ENCODE data around the gene ATXN10. TPM values are rescaled to one million over a fixed set of nuclear protein-coding genes. Genes with fewer than 3 reads are reported as not detected.

Gene ATXN10
- total and polyA plus RNA-seq, 11 donors, result 55.0 to 192 (median 149) TPM

DNA sequence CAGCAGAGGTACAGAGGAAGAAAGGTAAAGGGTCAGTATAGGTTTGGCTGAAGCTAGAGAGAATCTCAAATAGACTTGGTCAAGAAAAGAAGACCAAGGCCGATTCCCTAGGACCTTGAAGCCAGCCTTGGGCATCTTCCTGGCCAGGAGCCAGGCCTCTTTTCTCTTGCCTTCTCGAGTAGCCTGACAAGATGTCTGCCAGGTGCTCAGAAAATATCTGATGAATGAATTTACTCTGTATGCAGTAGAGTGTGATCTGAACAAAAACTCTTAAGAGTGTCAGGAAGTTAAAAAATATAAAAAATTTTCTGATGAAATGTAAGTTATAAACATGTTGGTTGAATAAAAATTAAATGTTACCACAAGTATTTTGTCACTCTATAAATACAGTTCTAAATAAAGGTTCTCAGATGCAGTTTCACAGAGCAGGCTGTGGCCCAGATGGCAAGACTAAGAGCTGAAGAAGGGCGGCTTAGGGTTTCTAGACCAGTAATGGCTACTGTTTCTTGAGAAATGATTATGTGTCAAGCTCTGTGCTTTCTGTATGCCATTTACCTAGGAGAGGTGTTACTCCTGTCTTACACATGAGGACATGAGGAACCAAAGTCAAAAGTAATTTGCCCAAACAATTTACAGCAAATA, 98.1 kb downstream of the ATXN10 start:
- Histone ChIP-seq H3K36me3 (peaks cover 0 to 10% (median 3%) of the 10 kb centered on the region in 9 donors), H3K27me3 (no peaks in the 10 kb centered on the region), H3K27ac (no peak overlapping the region), H3K9me3 (peaks cover 0 to 7% (median 0%) of the 10 kb centered on the region in 12 donors), H3K4me1 (peaks cover 0 to 5% (median 0%) of the 10 kb centered on the region in 12 donors), H3K4me3 (no peak overlapping the region)
- no peak for DNase-seq
- no peak for TF ChIP-seq POLR2A (IDR thresholded peaks at IDR 0.05)
- TF ChIP-seq, protein P1, sequence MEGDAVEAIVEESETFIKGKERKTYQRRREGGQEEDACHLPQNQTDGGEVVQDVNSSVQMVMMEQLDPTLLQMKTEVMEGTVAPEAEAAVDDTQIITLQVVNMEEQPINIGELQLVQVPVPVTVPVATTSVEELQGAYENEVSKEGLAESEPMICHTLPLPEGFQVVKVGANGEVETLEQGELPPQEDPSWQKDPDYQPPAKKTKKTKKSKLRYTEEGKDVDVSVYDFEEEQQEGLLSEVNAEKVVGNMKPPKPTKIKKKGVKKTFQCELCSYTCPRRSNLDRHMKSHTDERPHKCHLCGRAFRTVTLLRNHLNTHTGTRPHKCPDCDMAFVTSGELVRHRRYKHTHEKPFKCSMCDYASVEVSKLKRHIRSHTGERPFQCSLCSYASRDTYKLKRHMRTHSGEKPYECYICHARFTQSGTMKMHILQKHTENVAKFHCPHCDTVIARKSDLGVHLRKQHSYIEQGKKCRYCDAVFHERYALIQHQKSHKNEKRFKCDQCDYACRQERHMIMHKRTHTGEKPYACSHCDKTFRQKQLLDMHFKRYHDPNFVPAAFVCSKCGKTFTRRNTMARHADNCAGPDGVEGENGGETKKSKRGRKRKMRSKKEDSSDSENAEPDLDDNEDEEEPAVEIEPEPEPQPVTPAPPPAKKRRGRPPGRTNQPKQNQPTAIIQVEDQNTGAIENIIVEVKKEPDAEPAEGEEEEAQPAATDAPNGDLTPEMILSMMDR (IDR thresholded peaks at IDR 0.05), result no peak
- intact Hi-C loops (cut with DNase I), result no loop called here
- no peak for ATAC-seq
- 80 to 86% (median 84%) methylated on average over 3 of the region's 3 CpGs for WGBS, 4 donors

DNA sequence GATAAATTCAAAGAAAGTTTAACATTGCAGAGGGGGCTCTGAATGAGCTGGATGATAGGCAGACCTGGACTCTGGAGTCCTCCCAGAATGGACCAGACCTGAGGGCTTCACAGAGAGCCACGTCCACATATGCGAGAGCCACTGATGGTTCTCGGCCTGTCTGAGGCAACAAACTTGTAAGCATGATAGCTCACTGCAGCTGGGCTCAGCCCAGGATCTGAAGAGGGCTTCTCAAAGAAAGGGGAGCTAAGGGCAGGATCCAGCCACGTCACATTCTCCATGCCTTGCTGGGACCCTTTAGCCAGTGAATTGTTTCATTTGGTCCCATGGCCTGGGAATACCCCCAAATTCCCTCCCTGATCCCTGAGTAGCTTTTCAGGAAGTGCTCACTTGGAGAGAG, 98.9 kb downstream of the ATXN10 start:
- Histone ChIP-seq H3K27ac (no peak overlapping the region), H3K9me3 (peaks cover 0 to 7% (median 0%) of the 10 kb centered on the region in 12 donors), H3K27me3 (no peaks in the 10 kb centered on the region), H3K4me1 (peaks cover 0 to 5% (median 0%) of the 10 kb centered on the region in 12 donors), H3K4me3 (no peak overlapping the region), H3K36me3 (peaks cover 0 to 3% (median 0%) of the 10 kb centered on the region in 9 donors)
- no peak for DNase-seq
- no peak for ATAC-seq
- intact Hi-C loops (cut with DNase I), result no loop called here
- TF ChIP-seq POLR2A (IDR thresholded peaks at IDR 0.05), result no peak
- TF ChIP-seq, protein P1 (IDR thresholded peaks at IDR 0.05), result no peak
- 72 to 100% (median 81%) methylated on average over 3 to 4 of the region's 4 CpGs for WGBS, 4 donors

DNA sequence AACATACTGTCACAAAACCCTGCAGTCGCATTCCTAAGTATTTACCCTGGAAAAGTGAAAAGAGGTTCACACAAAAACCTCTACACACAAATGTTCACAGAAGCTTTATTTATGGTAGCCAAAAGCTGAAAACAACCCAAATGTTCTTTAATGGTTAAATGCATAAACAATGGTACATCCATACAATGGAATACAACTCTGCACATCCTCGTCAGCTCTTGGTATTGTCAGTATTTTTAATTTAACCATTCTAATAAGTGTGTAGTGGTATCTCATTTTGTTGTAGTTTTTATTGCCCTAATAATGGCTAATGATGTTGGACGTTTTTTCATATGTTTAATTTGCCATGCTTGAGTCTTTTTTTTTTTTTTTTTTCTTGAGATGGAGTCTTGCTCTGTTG, 99.4 kb downstream of the ATXN10 start:
- Histone ChIP-seq H3K27ac (no peak overlapping the region), H3K27me3 (no peaks in the 10 kb centered on the region), H3K36me3 (peaks cover 0 to 3% (median 0%) of the 10 kb centered on the region in 9 donors), H3K4me3 (no peak overlapping the region), H3K9me3 (peaks cover 0 to 7% (median 0%) of the 10 kb centered on the region in 12 donors), H3K4me1 (peaks cover 0 to 5% (median 0%) of the 10 kb centered on the region in 12 donors)
- TF ChIP-seq POLR2A (IDR thresholded peaks at IDR 0.05), result no peak
- TF ChIP-seq, protein P1 (IDR thresholded peaks at IDR 0.05), result no peak
- 94 to 99% (median 96%) methylated on average over 3 of the region's 3 CpGs for WGBS, 4 donors
- DNase-seq (no peak), ATAC-seq (no peak)
- intact Hi-C loops (cut with DNase I), result no loop called here

DNA sequence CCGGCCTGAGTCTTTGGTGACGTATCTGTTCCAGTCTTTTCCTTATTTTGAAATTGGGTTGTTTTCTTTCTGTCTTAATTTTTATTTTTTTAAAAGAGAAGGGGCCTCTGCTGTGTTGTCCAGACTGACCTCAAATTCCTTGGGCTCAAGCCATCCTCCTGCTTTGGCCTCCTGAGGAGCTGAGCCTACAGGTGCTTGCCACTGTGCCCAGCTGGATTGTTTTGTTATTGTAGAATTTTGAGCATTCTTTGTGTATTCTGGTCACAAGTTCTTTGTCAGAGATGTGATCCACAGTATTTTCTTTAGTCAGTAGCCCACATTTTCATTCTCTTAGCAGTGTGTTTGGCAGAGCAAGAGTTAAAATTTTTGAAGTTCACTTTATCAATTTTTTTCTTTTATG, 100.1 kb downstream of the ATXN10 start:
- peaks cover 0 to 3% (median 0%) of the 10 kb centered on the region in 9 donors for H3K36me3 ChIP-seq
- H3K27ac ChIP-seq, result no peak overlapping the region
- ATAC-seq (no peak), DNase-seq (no peak)
- H3K9me3 ChIP-seq, result peaks cover 0 to 7% (median 0%) of the 10 kb centered on the region in 12 donors
- 89 to 100% (median 97%) methylated on average over 2 of the region's 2 CpGs for WGBS, 4 donors
- TF ChIP-seq POLR2A (IDR thresholded peaks at IDR 0.05), result no peak
- TF ChIP-seq, protein P1 (IDR thresholded peaks at IDR 0.05), result no peak
- H3K27me3 ChIP-seq, result no peaks in the 10 kb centered on the region
- peaks cover 0 to 5% (median 0%) of the 10 kb centered on the region in 12 donors for H3K4me1 ChIP-seq
- intact Hi-C loops (cut with DNase I), result no loop called here
- no peak overlapping the region for H3K4me3 ChIP-seq
